ENCODE results near the gene IFNK.

Gene IFNK

DNA sequence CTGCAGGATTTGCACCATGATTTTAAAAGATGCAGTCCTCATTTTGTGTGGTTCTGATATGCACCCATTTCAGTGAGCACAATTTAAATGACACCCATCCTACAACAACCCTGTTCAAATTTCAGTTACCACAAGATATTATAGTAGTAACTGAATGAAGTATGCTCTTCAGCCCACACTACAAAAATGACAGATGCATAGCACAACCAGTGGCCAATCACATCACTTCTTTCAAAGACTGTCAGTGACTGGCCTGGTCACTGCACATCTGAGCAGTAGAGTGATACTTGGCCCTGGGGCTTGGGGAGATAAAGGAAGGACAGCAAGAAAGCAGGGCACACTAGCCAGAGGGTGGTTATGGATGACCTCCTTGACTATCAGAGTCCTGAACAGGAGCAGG is 19.8 kb upstream of the IFNK start:
- TF ChIP-seq, protein P1, sequence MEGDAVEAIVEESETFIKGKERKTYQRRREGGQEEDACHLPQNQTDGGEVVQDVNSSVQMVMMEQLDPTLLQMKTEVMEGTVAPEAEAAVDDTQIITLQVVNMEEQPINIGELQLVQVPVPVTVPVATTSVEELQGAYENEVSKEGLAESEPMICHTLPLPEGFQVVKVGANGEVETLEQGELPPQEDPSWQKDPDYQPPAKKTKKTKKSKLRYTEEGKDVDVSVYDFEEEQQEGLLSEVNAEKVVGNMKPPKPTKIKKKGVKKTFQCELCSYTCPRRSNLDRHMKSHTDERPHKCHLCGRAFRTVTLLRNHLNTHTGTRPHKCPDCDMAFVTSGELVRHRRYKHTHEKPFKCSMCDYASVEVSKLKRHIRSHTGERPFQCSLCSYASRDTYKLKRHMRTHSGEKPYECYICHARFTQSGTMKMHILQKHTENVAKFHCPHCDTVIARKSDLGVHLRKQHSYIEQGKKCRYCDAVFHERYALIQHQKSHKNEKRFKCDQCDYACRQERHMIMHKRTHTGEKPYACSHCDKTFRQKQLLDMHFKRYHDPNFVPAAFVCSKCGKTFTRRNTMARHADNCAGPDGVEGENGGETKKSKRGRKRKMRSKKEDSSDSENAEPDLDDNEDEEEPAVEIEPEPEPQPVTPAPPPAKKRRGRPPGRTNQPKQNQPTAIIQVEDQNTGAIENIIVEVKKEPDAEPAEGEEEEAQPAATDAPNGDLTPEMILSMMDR (IDR thresholded peaks at IDR 0.05; ENCODE audit: low read depth, low read length): no peak
- Histone ChIP-seq H3K36me3 (no peaks in the 10 kb centered on the region), H3K4me3 (ENCODE audit: low read depth, low read length) (no peak overlapping the region), H3K27me3 (no peaks in the 10 kb centered on the region), H3K4me1 (no peaks in the 10 kb centered on the region), H3K9me3 (no peaks in the 10 kb centered on the region)
- DNase-seq: no peak

DNA sequence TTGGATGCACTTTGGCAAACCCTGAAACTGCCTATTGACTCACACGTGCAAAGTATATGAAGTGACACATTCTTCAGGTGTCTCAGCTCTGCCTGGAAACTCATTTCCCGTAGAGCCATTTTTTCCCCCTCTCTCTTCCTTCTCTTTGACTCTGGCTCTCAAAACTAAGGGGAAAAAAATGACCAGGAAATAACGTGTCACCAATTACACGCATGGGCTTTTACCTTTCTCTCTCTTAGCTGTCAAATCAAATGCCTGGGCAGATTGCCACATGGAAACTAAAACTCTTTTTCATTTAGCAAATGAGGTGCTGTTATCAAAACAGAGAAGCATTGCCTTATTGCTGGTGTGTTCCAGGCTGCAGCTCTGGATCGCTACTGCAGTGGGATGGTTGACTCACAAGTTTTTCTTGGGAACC is 18.3 kb upstream of the IFNK start:
- Histone ChIP-seq H3K4me1 (no peaks in the 10 kb centered on the region), H3K36me3 (no peaks in the 10 kb centered on the region), H3K9me3 (no peaks in the 10 kb centered on the region), H3K4me3 (ENCODE audit: low read depth, low read length) (no peak overlapping the region), H3K27me3 (no peaks in the 10 kb centered on the region)
- TF ChIP-seq, protein P1 (IDR thresholded peaks at IDR 0.05; ENCODE audit: low read depth, low read length): no peak
- DNase-seq: no peak

DNA sequence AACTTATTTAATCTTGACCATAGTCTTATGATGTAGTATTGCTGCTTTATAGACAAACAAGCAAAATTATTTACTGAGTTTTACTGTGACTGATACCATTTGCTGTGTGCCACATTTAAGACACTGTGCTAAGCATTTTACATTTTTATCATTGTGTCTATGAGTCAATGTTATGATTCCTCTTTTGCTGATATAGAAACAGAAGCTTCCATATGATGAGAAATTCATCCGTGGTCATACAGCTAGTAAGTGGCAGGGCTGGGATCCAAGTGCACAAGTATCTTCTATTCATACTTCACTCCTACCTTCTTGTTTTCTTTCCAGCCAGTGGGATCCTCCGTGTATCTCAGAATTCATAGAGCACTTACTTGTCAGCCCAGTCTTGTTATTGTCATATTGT is 17.1 kb upstream of the IFNK start:
- TF ChIP-seq, protein P1 (IDR thresholded peaks at IDR 0.05; ENCODE audit: low read depth, low read length): no peak
- H3K27me3 ChIP-seq: no peaks in the 10 kb centered on the region
- no peaks in the 10 kb centered on the region for H3K4me1 ChIP-seq
- H3K4me3 ChIP-seq (ENCODE audit: low read depth, low read length): no peak overlapping the region
- no peaks in the 10 kb centered on the region for H3K9me3 ChIP-seq
- DNase-seq: no peak
- H3K36me3 ChIP-seq: no peaks in the 10 kb centered on the region

DNA sequence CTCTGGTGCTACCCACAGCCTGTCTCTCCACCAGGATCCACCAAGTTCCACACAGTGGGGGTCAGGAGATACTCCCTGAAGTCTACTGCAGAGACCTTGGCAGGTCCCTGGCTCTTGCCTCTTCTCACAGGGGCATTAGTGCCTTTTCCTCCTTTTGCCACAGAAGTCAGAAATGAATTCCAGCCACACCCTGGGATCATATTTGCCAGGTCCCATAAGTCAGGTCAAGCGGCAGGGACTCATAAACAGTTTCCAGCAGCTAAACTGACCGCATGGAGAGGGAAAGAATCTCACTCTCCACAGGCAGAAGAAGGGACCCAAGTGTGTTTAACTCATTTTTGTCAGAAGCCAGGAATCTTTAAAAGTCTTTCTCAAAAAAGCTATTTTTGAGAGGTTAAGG is 13.3 kb upstream of the IFNK start:
- no peak for DNase-seq
- Histone ChIP-seq H3K36me3 (no peaks in the 10 kb centered on the region), H3K4me3 (ENCODE audit: low read depth, low read length) (no peak overlapping the region), H3K9me3 (no peaks in the 10 kb centered on the region), H3K4me1 (no peaks in the 10 kb centered on the region), H3K27me3 (no peaks in the 10 kb centered on the region)
- TF ChIP-seq, protein P1 (IDR thresholded peaks at IDR 0.05; ENCODE audit: low read depth, low read length): no peak

DNA sequence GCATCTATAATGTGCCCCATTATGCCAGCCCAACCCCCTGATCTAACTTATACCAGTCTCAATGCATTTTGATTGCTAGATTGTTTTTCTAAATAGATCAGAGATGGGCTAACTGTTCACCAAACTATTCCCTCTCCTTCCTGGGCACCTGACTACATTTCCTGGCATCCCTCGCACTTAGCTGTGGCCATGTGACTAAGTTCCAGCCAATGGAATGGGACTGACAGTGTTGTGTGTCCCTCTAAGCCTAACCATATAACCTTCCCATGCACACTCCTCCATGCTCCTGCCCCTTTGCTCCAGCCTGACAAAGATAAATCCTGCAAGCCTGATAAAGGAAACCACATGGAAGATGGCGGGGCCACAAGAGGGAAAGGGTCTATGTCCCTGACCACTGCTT is 12.3 kb upstream of the IFNK start:
- Histone ChIP-seq H3K4me1 (no peaks in the 10 kb centered on the region), H3K4me3 (ENCODE audit: low read depth, low read length) (no peak overlapping the region), H3K27me3 (no peaks in the 10 kb centered on the region), H3K36me3 (no peaks in the 10 kb centered on the region), H3K9me3 (no peaks in the 10 kb centered on the region)
- no peak for DNase-seq
- TF ChIP-seq, protein P1 (IDR thresholded peaks at IDR 0.05; ENCODE audit: low read depth, low read length): no peak

DNA sequence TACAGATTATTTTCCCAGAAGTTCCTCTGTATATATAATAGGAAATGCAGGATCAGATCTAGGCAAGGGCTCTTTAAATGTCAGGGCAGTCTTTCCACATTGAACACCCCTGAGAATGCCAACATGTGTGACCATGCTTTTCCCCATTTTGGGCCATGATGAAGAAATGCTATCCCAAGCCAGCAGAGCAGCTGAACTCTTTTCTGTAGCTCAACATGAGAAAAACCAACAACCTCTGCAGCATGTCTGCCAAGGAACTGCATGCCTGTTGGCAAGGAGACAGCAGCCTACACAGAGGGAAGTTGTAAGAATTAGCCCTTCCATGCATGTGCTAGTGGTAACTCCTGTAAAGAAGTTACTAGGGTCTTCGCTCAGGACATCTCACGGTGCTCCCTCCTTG is 9.5 kb upstream of the IFNK start:
- TF ChIP-seq, protein P1 (IDR thresholded peaks at IDR 0.05; ENCODE audit: low read depth, low read length): no peak
- no peaks in the 10 kb centered on the region for H3K27me3 ChIP-seq
- H3K36me3 ChIP-seq: no peaks in the 10 kb centered on the region
- H3K4me3 ChIP-seq (ENCODE audit: low read depth, low read length): no peak overlapping the region
- H3K9me3 ChIP-seq: no peaks in the 10 kb centered on the region
- no peaks in the 10 kb centered on the region for H3K4me1 ChIP-seq
- DNase-seq: no peak
